Esophagus squamous epithelium (tissue), 4 donors: ENCODE results near the gene LCE3E.

Experiments used
- POLR2A ChIP-seq, 4 donors: fragments of 450-650 bp; IDR thresholded peaks; one replicate each; pipeline ENCODE4 v1.6.1; 2017; ENCODE audit warnings: antibody characterized with exemption in 4 of 4, mild to moderate bottlenecking in 4 of 4, moderate library complexity in 3 of 4
- TF ChIP-seq, protein P1 (sequence below), 6 experiments: fragments of 450-650 bp in 4 of 6; fragments of 200-600 bp in 2 of 6; sonication (generic) in 2 of 6; IDR thresholded peaks; one replicate each; pipeline ENCODE4 v1.5.1; 2016 to 2019; ENCODE audit warnings: antibody characterized with exemption in 6 of 6, mild to moderate bottlenecking in 4 of 6, moderate library complexity in 4 of 6

DNA sequence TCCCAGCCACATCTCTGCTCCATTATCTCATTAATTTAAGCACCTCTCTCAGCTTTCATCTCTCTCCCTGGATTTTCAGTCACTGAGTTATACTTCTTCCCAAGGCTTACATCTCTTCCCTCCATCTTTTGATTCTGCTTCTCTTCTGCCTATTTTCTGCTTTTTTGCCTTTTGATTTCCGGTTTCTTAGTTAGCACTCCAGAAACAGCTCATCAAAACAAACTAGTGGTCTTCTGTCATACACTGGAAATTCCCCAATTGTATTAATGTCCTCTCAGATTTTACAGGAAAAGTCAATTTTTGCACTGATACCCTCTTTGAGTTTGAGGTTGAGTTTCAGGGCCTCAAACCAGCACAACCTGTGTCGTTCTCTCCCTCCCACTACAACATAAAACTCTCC, 1.5 kb downstream of the LCE3E start:
- TF ChIP-seq, protein P1, sequence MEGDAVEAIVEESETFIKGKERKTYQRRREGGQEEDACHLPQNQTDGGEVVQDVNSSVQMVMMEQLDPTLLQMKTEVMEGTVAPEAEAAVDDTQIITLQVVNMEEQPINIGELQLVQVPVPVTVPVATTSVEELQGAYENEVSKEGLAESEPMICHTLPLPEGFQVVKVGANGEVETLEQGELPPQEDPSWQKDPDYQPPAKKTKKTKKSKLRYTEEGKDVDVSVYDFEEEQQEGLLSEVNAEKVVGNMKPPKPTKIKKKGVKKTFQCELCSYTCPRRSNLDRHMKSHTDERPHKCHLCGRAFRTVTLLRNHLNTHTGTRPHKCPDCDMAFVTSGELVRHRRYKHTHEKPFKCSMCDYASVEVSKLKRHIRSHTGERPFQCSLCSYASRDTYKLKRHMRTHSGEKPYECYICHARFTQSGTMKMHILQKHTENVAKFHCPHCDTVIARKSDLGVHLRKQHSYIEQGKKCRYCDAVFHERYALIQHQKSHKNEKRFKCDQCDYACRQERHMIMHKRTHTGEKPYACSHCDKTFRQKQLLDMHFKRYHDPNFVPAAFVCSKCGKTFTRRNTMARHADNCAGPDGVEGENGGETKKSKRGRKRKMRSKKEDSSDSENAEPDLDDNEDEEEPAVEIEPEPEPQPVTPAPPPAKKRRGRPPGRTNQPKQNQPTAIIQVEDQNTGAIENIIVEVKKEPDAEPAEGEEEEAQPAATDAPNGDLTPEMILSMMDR (IDR thresholded peaks at IDR 0.05): no peak
- TF ChIP-seq POLR2A (IDR thresholded peaks at IDR 0.05): no peak
